ENCODE data around the gene GALNT2. TPM values are rescaled to one million over a fixed set of nuclear protein-coding genes. Genes with fewer than 3 reads are reported as not detected.
A peak's percentile ranks its signal among the peaks of the same experiment; 100 is the strongest.

The GALNT2 gene
- total and polyA plus RNA-seq, 3 donors from 2014 or later: 63.0 to 135 (median 114) TPM

DNA sequence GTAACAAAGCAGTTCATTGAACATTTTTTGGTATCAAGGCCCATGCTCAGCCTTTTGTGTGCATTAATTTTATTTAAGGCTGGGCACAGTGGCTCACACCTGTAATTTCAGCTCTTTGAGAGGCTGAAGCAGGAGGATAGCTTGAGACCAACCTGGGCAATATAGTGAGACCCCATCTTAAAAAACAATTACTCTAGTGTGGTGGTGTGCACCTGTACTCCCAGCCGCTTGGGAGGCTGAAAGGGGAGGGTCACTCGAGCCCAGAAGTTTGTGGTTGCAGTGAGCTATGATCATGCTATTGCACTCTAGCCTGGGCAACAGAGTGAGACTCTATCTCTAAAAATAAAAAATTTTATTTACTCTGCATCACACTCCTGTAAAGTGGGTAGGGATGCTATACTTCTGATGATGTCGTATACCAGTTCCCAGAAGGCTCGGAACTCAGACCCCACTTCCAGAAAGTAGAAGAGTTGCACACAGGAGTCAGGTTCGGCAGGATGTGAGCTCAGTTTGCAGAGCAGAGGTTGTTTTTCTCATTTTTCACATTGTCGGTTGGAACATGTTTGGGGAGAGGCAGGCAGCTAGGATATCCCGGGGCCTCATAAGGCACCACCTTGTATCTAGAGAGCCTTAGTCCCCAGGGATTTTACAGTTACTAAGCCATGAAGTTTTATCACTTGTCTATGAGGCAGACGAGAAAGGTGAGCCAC, 144.6 kb downstream of the GALNT2 start:
- peak; percentile 6 for DNase-seq
- intact Hi-C loops (cut with DNase I; ENCODE audit: low total_unique reads): loop anchor here (5.0 kb wide), 1 partner anchor 144 kb away; the partner anchor contains the start of gene GALNT2
- H3K9me3 ChIP-seq: no peaks in the 10 kb centered on the region
- H3K36me3 ChIP-seq (ENCODE audit: low read depth, missing control alignments): no peaks in the 10 kb centered on the region
- H3K27me3 ChIP-seq: no peaks in the 10 kb centered on the region
- H3K4me3 ChIP-seq: no peak overlapping the region
- WGBS, 2 donors: 86 to 90% methylated on average over 8 of the region's 8 CpGs
- TF ChIP-seq POLR2A (IDR thresholded peaks at IDR 0.05) (no peak), CTCF (IDR thresholded peaks at IDR 0.05) (no peak)
- peaks cover 24% of the 10 kb centered on the region for H3K4me1 ChIP-seq
- no peak overlapping the region for H3K27ac ChIP-seq

GRCh38 chr1:230212405-230212936, 145.4 kb downstream of the GALNT2 start:
- Histone ChIP-seq H3K4me1 (peaks cover 24% of the 10 kb centered on the region), H3K36me3 (ENCODE audit: low read depth, missing control alignments) (no peaks in the 10 kb centered on the region), H3K27ac (no peak overlapping the region), H3K9me3 (no peaks in the 10 kb centered on the region), H3K4me3 (no peak overlapping the region), H3K27me3 (no peaks in the 10 kb centered on the region)
- TF ChIP-seq POLR2A (IDR thresholded peaks at IDR 0.05) (no peak), CTCF (IDR thresholded peaks at IDR 0.05) (no peak)
- peak; percentile 30 for DNase-seq
- 84% methylated on average over 7 of the region's 7 CpGs for WGBS, 2 donors
- intact Hi-C loops (cut with DNase I; ENCODE audit: low total_unique reads): loop anchor here (5.0 kb wide), 1 partner anchor 145 kb away; the partner anchor contains the start of gene GALNT2

DNA sequence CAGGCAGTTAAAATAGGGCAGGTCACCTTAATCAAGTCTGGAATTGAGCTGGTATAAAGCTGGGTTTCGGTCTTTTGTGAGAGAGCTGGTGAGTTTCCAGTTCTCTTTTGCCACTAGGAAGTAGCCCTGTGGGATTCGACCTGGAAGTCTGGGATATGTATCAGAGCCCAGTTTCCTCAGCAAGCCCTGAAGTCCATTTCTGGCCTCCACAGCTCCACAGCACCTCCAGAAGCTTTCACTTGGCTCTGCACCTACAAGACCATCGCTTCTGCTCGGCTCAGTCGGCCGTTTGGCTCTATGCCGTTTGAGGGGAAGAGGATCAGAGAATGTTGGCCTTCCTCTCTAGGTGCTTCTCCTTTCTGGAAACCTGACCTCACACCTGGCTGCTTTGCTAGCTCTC, 148.0 kb downstream of the GALNT2 start:
- Histone ChIP-seq H3K27ac (peak overlapping the region in 1 of 2 donors; percentile 46), H3K27me3 (no peaks in the 10 kb centered on the region), H3K4me3 (no peak overlapping the region), H3K36me3 (ENCODE audit: low read depth, missing control alignments) (no peaks in the 10 kb centered on the region), H3K9me3 (no peaks in the 10 kb centered on the region), H3K4me1 (peaks cover 12% of the 10 kb centered on the region)
- intact Hi-C loops (cut with DNase I; ENCODE audit: low total_unique reads): no loop called here
- WGBS, 2 donors: 33 to 43% methylated on average over 7 of the region's 7 CpGs
- peak; percentile 75 for DNase-seq
- TF ChIP-seq CTCF (IDR thresholded peaks at IDR 0.05): peak; percentile 28 to 35 (median 29)
- TF ChIP-seq POLR2A (IDR thresholded peaks at IDR 0.05): no peak

DNA sequence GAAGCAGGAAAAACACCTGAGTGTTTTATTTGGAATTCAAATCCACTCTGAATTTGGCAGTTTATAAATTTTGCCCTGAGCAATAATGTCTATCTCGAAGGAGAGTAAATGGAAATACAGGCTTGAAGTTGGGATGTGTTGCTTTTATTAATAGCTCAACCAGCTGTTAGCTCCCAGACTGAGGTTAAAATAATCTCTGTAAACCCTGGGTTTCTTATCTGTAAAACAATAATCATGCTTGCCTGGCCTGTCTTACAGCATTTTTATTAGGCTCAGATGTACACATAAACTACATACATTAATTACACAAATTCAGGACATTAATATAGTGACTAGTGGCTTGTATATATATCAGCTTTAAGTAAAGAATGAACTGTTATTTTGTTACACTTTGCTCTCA, 148.5 kb downstream of the GALNT2 start:
- Histone ChIP-seq H3K4me3 (no peak overlapping the region), H3K4me1 (peaks cover 7% of the 10 kb centered on the region), H3K27ac (peak overlapping the region in 1 of 2 donors; percentile 46), H3K9me3 (no peaks in the 10 kb centered on the region), H3K36me3 (ENCODE audit: low read depth, missing control alignments) (no peaks in the 10 kb centered on the region), H3K27me3 (no peaks in the 10 kb centered on the region)
- no peak for DNase-seq
- intact Hi-C loops (cut with DNase I; ENCODE audit: low total_unique reads): no loop called here
- 41 to 50% methylated on average over 1 of the region's 1 CpG for WGBS, 2 donors
- TF ChIP-seq POLR2A (IDR thresholded peaks at IDR 0.05) (no peak), CTCF (IDR thresholded peaks at IDR 0.05) (no peak)
